Activated CD4-positive, alpha-beta T cell treated with anti-CD3 and anti-CD28 coated beads, Interleukin-2, amount 10 ng/mL, durations not matched to agents 24 days and 14 days (primary cell): ENCODE data around the gene CD1B. TPM values are rescaled to one million over a fixed set of nuclear protein-coding genes. Genes with fewer than 3 reads are reported as not detected.
A peak's percentile ranks its signal among the peaks of the same experiment; 100 is the strongest.
"Not testable (repeated sequence)": the region's sequence is repeated elsewhere in the genome, so short reads cannot be mapped to it uniquely, and the experiment has no call there.

Experiments used
- DNase-seq: peaks from one replicate; pipeline ENCODE4 v3.0.0; 2022
- H3K27ac Mint-ChIP-seq: one replicate; pipeline ENCODE4 v1.8.0; 2022; ENCODE audit warnings: mild to moderate bottlenecking, mixed read lengths
- H3K27me3 Mint-ChIP-seq: one replicate; pipeline ENCODE4 v1.8.0; 2022; ENCODE audit warnings: mixed read lengths
- H3K36me3 Mint-ChIP-seq: one replicate; pipeline ENCODE4 v1.8.0; 2022; ENCODE audit warnings: low read depth, mild to moderate bottlenecking, mixed read lengths
- H3K4me1 Mint-ChIP-seq: one replicate; pipeline ENCODE4 v1.8.0; 2021; ENCODE audit warnings: mixed read lengths
- H3K4me3 Mint-ChIP-seq: one replicate; pipeline ENCODE4 v1.8.0; 2022; ENCODE audit warnings: mild to moderate bottlenecking, moderate library complexity, mixed read lengths
- H3K9me3 Mint-ChIP-seq: one replicate; pipeline ENCODE4 v1.8.0; 2021; ENCODE audit warnings: mixed read lengths
- intact Hi-C: fragments of 100-400 bp; cut with micrococcal nuclease; formaldehyde crosslinking; loops from one replicate; pipeline ENCODE4 v1.15.1; 2023
- total RNA-seq: library from RNA; stranded (reverse); gene quantifications from 2 replicates; pipeline ENCODE4 v1.2.3, GENCODE V29; 2022

The CD1B gene
- total RNA-seq, 1 donor from 2014 or later, result not detected

GRCh38 chr1:158336413-158336812 is 5.1 kb upstream of the CD1B start:
- H3K36me3 Mint-ChIP-seq, H3K27ac Mint-ChIP-seq, H3K4me1 Mint-ChIP-seq, intact Hi-C loops, H3K4me3 Mint-ChIP-seq, H3K27me3 Mint-ChIP-seq: not testable (repeated sequence)
- peaks cover 12% of the 10 kb centered on the region for H3K9me3 Mint-ChIP-seq
- DNase-seq, result peak; percentile 73

GRCh38 chr1:158335213-158335532 is 3.8 kb upstream of the CD1B start:
- H3K27ac Mint-ChIP-seq, result no peak overlapping the region
- H3K36me3 Mint-ChIP-seq, result no peaks in the 10 kb centered on the region
- DNase-seq, result no peak
- H3K4me3 Mint-ChIP-seq, result no peak overlapping the region
- peaks cover 7% of the 10 kb centered on the region for H3K4me1 Mint-ChIP-seq
- H3K9me3 Mint-ChIP-seq, result peaks cover 10% of the 10 kb centered on the region
- intact Hi-C loops, result no loop called here
- no peaks in the 10 kb centered on the region for H3K27me3 Mint-ChIP-seq

- no peak for DNase-seq
- no peaks in the 10 kb centered on the region for H3K36me3 Mint-ChIP-seq
- H3K4me3 Mint-ChIP-seq, result no peak overlapping the region
- peaks cover 10% of the 10 kb centered on the region for H3K9me3 Mint-ChIP-seq
- no peak overlapping the region for H3K27ac Mint-ChIP-seq
- H3K27me3 Mint-ChIP-seq, result no peaks in the 10 kb centered on the region
- H3K4me1 Mint-ChIP-seq, result peaks cover 7% of the 10 kb centered on the region
- intact Hi-C loops, result no loop called here
Observed at GRCh38 chr1:158334526-158335212, 3.3 kb upstream of the CD1B start.

- Mint-ChIP-seq H3K27me3 (no peaks in the 10 kb centered on the region), H3K9me3 (peaks cover 5% of the 10 kb centered on the region), H3K4me3 (no peak overlapping the region), H3K4me1 (peaks cover 7% of the 10 kb centered on the region), H3K36me3 (no peaks in the 10 kb centered on the region), H3K27ac (no peak overlapping the region)
- intact Hi-C loops, result no loop called here
- no peak for DNase-seq
Observed at GRCh38 chr1:158333405-158334155, 2.2 kb upstream of the CD1B start.

- H3K4me3 Mint-ChIP-seq, result no peak overlapping the region
Observed at GRCh38 chr1:158331106-158331425, 265 bp downstream of the CD1B start.

GRCh38 chr1:158330391-158331105 is 783 bp downstream of the CD1B start:
- Mint-ChIP-seq H3K4me3 (no peak overlapping the region), H3K9me3 (no peaks in the 10 kb centered on the region), H3K4me1 (peaks cover 6% of the 10 kb centered on the region), H3K36me3 (no peaks in the 10 kb centered on the region), H3K27me3 (no peaks in the 10 kb centered on the region), H3K27ac (no peak overlapping the region)
- intact Hi-C loops, result loop anchor here (2.0 kb wide), 1 partner anchor 126 kb away; no protein-coding TSS in a partner anchor
- no peak for DNase-seq

More at GRCh38 chr1:158331106-158331425, 265 bp downstream of the CD1B start:
- no peaks in the 10 kb centered on the region for H3K36me3 Mint-ChIP-seq
- peaks cover 7% of the 10 kb centered on the region for H3K4me1 Mint-ChIP-seq
- intact Hi-C loops, result loop anchor here (2.0 kb wide), 1 partner anchor 126 kb away; no protein-coding TSS in a partner anchor
- H3K27me3 Mint-ChIP-seq, result no peaks in the 10 kb centered on the region
- no peak for DNase-seq
- no peak overlapping the region for H3K27ac Mint-ChIP-seq
- H3K9me3 Mint-ChIP-seq, result no peaks in the 10 kb centered on the region

DNA sequence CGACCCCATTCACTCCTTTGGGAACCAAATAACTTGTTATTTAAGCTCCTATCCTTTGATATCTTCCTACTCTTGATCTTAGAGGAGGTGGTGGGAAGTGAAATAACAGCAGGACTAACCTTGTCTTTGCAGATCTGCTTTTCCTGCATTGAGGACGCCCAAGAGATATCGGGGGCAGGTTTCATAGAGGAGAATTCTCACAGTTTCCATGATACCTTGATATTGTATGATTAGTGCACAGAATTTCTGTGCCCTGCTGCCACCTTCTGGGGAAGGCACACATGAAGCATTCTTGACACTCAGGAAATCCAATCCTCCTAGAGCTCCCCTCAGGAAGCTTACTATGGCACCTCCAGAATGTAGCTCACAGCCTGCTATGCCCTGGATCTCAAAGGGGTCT is 1.6 kb downstream of the CD1B start:
- Mint-ChIP-seq H3K4me3 (no peak overlapping the region), H3K4me1 (peaks cover 6% of the 10 kb centered on the region), H3K27me3 (no peaks in the 10 kb centered on the region), H3K36me3 (no peaks in the 10 kb centered on the region), H3K27ac (no peak overlapping the region), H3K9me3 (no peaks in the 10 kb centered on the region)
- DNase-seq, result peak; percentile 58
- intact Hi-C loops, result loop anchor here (2.0 kb wide), 1 partner anchor 125 kb away; no protein-coding TSS in a partner anchor

- no peaks in the 10 kb centered on the region for H3K27me3 Mint-ChIP-seq
- no peaks in the 10 kb centered on the region for H3K9me3 Mint-ChIP-seq
- H3K4me3 Mint-ChIP-seq, result no peak overlapping the region
- DNase-seq, result no peak
- intact Hi-C loops, result no loop called here
- H3K36me3 Mint-ChIP-seq, result no peaks in the 10 kb centered on the region
- no peak overlapping the region for H3K27ac Mint-ChIP-seq
- peaks cover 4% of the 10 kb centered on the region for H3K4me1 Mint-ChIP-seq
Observed at GRCh38 chr1:158329300-158329699, 2.0 kb downstream of the CD1B start.

DNA sequence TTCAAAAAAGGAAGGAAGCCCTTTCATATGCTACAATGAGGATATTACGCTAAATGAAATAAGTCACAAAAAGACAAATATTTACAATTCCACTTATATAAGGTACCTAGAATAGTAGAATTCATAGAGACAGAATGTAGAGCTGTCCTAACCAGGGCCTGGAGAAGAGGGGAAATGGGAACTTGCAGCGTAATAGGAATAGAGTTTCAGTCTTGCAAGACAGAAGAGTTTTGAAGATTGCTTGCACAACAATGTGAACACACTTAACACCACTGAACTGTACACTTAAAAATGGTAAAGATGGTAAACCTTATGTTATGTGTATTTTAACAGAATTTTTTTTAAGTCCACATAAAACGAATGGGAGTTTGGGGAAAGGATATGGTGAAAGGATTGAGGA is 2.9 kb downstream of the CD1B start:
- no peaks in the 10 kb centered on the region for H3K27me3 Mint-ChIP-seq
- no peak overlapping the region for H3K4me3 Mint-ChIP-seq
- no peak for DNase-seq
- intact Hi-C loops, result no loop called here
- no peak overlapping the region for H3K27ac Mint-ChIP-seq
- no peaks in the 10 kb centered on the region for H3K9me3 Mint-ChIP-seq
- H3K36me3 Mint-ChIP-seq, result no peaks in the 10 kb centered on the region
- H3K4me1 Mint-ChIP-seq, result peaks cover 2% of the 10 kb centered on the region

GRCh38 chr1:158327481-158327880 is 3.9 kb downstream of the CD1B start:
- no peak overlapping the region for H3K27ac Mint-ChIP-seq
- H3K9me3 Mint-ChIP-seq, result peaks cover 6% of the 10 kb centered on the region
- intact Hi-C loops, result no loop called here
- no peak for DNase-seq
- no peaks in the 10 kb centered on the region for H3K4me1 Mint-ChIP-seq
- no peak overlapping the region for H3K4me3 Mint-ChIP-seq
- H3K27me3 Mint-ChIP-seq, result no peaks in the 10 kb centered on the region
- no peaks in the 10 kb centered on the region for H3K36me3 Mint-ChIP-seq

DNA sequence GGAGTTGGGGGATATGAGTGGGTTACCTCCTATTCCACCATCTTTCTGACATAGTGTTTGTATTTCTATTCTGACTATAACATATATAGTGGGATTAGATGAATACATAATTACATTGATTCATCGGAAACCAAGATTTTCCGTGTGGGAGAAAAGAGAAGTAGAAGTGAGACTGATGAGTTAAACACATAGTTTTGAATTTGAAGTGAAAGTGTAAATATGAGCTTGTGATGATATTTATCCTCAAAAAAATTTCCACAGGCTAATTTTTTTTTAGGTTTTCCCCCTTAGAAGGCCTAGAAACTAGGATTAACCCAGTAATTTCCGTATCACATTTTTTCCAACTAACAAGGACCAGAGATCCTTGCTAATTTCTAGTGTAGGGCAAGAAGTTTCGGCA is 6.9 kb downstream of the CD1B start:
- no peak for DNase-seq
- no peaks in the 10 kb centered on the region for H3K36me3 Mint-ChIP-seq
- no peak overlapping the region for H3K4me3 Mint-ChIP-seq
- intact Hi-C loops, result loop anchor here (5.0 kb wide), 1 partner anchor 37 kb away; the partner anchor contains the start of gene CD1C
- H3K27ac Mint-ChIP-seq, result no peak overlapping the region
- H3K9me3 Mint-ChIP-seq, result peaks cover 6% of the 10 kb centered on the region
- no peaks in the 10 kb centered on the region for H3K27me3 Mint-ChIP-seq
- no peaks in the 10 kb centered on the region for H3K4me1 Mint-ChIP-seq

GRCh38 chr1:158323866-158324265 is 7.5 kb downstream of the CD1B start:
- H3K27ac Mint-ChIP-seq, result no peak overlapping the region

DNA sequence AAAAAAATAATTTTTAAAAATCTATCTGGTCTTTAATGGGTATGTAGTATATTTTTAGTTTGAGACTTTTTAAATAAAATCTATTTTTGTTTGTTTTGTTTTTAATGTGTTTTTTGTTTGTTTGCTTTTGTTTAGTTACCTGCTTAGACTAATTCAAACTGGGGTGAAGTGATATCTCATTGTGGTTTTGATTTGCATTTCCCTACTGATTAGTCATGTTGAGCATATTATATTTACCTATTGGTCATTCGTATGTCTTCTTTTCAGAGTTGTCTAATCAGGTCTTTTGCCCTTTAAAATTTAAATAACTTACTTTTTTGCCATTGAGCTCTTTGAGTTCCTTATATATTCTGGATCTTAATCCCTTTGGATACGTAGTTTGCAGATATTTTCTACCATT is 20.3 kb downstream of the CD1B start:
- H3K27me3 Mint-ChIP-seq, result no peaks in the 10 kb centered on the region
- DNase-seq, result no peak
- no peaks in the 10 kb centered on the region for H3K36me3 Mint-ChIP-seq
- no peak overlapping the region for H3K27ac Mint-ChIP-seq
- H3K4me1 Mint-ChIP-seq, result no peaks in the 10 kb centered on the region
- intact Hi-C loops, result no loop called here
- peaks cover 4% of the 10 kb centered on the region for H3K9me3 Mint-ChIP-seq
- no peak overlapping the region for H3K4me3 Mint-ChIP-seq

More at GRCh38 chr1:158323866-158324265, 7.5 kb downstream of the CD1B start:
- Mint-ChIP-seq H3K9me3 (peaks cover 6% of the 10 kb centered on the region), H3K36me3 (no peaks in the 10 kb centered on the region), H3K4me3 (no peak overlapping the region), H3K27me3 (no peaks in the 10 kb centered on the region), H3K4me1 (no peaks in the 10 kb centered on the region)
- intact Hi-C loops, result loop anchor here (5.0 kb wide), 1 partner anchor 37 kb away; the partner anchor contains the start of gene CD1C
- DNase-seq, result no peak

GRCh38 chr1:158310623-158311022 is 20.7 kb downstream of the CD1B start:
- no peaks in the 10 kb centered on the region for H3K36me3 Mint-ChIP-seq
- peaks cover 4% of the 10 kb centered on the region for H3K9me3 Mint-ChIP-seq
- no peak for DNase-seq
- no peak overlapping the region for H3K27ac Mint-ChIP-seq
- intact Hi-C loops, result no loop called here
- H3K27me3 Mint-ChIP-seq, result no peaks in the 10 kb centered on the region
- no peaks in the 10 kb centered on the region for H3K4me1 Mint-ChIP-seq
- no peak overlapping the region for H3K4me3 Mint-ChIP-seq
